ENCODE results near the gene IFIH1.

Gene IFIH1

DNA sequence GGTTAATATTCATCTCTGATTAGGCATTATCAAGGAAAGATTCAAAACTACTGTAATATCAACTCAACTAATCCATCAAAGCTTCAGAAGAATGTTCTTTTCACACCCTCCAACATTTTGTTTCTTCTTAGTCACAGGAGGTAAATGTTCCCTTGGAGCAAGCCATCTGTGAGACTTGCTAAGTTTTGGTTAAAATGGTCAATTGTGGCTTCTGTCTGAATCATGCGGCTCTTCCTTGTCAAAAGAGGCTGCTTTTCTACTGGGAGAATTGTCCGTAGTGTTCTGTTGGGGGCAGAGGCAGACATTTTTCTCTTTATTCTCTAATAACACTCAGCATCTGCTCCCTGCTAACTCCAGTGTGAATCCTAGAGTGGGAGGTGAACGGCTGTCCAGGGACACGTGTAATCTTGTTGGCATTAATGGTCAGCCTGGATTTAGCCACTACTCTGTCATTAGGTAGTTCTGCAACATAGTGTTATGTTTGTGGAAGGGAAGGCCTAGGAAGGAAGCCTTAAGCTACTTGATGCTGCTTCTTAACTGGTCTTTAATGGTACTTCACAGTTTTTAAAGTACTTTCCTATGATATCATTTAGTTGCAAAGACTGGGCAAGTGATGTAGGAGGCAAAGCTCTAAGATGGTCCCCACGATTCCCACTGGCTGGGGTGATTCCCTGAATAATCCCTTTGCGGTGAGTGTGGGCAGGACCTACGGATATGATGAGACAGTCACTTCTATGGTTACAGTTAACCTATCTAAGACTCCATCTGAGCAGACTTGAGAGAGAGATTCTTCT, 52.6 kb downstream of the IFIH1 start:
- no peak for DNase-seq
- in situ Hi-C loops (cut with MboI; ENCODE audit: low pct_unique_long_range_greater_than_20kb, low sequenced_read_pairs): no loop called here

DNA sequence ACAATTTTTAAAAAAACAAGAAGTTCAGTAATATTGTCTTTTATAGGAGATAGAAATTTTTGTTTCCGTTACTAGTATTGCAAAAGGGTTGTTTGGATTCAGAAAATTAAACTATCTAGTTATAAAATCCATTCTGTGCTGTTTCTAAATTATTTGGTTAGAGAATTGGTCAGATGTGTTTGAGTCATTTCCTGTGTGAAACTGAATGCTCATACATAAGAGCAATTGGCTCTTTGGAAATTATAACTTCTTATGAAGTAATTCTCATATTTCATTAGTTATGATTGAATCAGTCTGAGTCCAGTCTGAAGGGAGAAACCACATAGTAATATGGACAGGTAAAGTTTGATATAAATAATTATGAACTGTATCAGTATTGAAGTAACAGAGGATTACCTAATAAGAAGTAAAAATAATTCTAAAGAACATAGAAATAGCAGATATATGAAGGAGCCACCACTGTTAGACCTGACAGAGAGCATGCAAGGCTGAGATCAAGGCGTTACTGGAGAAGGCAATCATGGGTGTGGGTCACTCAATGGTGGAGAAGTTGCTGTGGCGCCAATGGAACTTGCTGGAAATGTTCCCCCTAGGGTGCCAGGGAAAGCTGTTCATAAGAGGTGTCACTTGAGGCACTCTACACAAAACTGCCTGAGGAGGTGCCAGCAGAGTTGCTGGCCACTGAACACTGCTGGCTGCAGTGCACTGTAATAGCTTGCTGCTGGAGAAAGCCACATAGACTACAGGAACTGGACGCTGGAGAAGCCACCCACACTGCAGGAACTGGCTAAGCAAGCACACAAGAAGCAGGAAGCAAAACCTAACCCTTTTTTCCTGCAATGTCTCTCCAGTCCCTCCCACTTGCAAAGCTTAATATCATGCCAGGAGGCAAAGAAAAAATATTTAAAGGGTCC, 57.2 kb downstream of the IFIH1 start:
- DNase-seq: peak; percentile 23
- in situ Hi-C loops (cut with MboI; ENCODE audit: low pct_unique_long_range_greater_than_20kb, low sequenced_read_pairs): no loop called here

DNA sequence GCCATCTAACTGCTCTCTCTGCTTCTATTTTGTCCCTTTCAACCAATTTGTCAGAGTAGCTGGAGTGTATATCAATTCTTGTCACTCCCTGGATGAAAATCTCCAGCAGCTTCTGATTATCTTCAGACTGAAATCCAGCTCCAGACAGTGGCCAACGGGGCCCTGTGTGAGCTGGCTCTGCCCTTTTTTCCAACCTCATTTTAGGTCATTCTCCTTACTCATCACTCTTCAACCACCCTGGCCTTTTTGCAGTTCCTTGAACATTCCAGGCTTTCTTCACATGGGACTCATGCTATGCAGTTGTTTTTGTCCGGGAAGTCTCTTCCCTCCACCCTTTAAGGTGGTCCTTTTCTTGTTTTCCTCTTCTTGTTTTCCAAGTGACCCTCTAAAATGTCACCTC, 59.8 kb downstream of the IFIH1 start:
- DNase-seq: no peak
- in situ Hi-C loops (cut with MboI; ENCODE audit: low pct_unique_long_range_greater_than_20kb, low sequenced_read_pairs): no loop called here

DNA sequence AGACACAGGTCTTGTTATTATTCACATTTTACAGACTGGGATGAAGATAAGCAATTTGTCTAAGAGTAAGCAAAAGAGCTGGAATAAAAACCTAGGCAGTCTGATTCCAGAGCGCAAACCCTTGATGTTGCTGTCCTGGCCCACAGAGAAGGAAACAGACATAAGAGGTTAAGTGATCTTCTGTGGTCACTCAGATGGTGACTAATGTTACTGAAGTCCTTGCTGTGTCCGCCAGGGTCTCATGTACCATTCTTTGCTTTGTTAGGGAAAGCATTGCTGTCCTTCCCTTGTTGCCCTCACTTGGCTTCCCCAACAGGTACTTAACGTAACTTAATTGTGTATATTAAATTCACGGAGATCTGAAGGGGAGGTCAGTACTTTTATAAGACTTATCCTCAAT, 60.3 kb downstream of the IFIH1 start:
- in situ Hi-C loops (cut with MboI; ENCODE audit: low pct_unique_long_range_greater_than_20kb, low sequenced_read_pairs): no loop called here
- no peak for DNase-seq

DNA sequence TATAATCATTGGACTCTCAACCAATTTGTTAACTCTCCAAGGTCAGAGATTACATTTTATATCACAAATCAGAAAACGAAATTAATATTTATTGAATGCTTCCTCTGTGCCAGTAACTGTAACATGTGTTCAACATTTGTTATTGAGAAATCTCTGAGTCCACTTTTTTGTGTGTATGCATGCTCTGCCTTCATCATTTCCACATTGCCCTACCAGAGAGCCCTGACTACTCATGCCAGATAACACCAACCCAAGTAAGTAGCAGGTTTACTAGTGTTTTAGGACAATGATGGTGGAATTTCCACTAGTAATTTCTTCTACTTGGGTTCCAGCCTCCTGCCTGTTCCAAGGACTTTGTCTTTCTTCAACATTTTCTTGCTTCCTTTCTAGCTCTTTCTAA, 61.1 kb downstream of the IFIH1 start:
- in situ Hi-C loops (cut with MboI; ENCODE audit: low pct_unique_long_range_greater_than_20kb, low sequenced_read_pairs): no loop called here
- DNase-seq: no peak

DNA sequence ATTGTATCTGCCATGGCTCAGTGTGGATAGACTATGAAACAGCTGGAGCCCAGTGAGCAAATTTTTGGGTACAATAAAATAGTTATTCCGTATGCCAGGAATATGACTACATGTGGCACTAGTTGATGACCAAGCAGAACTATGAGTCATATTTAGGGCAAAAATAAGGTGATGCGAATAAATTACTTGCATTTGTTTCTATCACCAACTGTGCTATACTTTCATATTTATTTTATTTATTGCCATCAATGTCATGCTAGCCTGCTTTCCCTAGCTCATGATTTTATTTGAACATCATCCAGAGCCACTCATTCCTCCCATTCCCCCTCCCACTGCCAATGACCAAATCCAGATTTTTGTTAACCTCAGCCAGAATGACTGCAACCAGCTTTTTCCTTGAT, 61.9 kb downstream of the IFIH1 start:
- in situ Hi-C loops (cut with MboI; ENCODE audit: low pct_unique_long_range_greater_than_20kb, low sequenced_read_pairs): no loop called here

DNA sequence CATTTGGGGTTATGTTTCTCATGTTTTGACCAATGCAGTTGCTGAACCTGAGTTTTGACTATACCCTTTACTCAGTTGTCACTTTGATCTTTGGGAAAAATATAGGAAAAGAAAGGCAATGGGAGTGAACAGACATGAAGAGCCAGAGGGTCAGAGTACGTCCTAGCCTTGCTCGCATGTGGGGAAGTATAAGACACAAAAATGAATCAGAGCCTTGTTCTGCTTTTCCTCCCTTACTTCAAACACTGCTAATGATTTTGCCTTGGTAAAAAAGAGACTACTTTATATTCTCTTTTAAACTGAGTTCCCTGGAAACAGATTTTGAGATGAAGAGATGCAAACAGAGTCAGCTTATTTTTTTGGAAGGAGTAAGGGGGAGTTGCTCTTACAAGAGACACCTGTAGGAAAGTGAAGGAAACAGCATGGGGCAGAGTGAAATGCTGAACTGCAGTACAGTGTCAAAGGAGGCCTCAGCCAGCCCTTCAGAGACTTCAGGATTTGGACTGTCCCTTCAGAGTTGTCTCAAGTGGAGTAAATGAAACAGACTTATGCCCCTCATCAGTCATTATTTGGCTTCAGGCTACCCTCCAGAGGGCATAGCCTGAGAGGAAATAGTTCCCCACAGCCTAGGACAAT, 64.1 kb downstream of the IFIH1 start:
- in situ Hi-C loops (cut with MboI; ENCODE audit: low pct_unique_long_range_greater_than_20kb, low sequenced_read_pairs): no loop called here
- no peak for DNase-seq

More for the DNA sequence above, 61.9 kb downstream of the IFIH1 start:
- DNase-seq: no peak

DNA sequence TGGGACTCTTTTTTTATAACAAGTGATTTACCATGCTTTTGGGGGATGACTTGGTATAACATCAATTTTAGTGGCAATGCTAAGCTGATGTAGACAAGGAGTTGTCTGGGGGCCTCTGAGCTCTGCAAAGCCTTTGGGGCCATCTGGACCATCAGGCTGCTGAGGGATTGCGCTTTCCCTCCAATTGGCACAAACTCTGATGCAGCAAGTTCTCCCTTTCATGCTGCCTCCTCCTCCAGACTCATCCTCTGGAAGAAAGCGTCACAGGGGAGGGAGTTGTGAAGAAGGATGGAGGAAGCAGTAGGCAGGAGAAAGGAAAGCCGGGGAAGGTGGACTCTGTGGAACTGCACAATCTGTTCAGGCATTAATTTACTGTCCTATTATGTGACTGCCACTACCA, 65.0 kb downstream of the IFIH1 start:
- DNase-seq: no peak
- in situ Hi-C loops (cut with MboI; ENCODE audit: low pct_unique_long_range_greater_than_20kb, low sequenced_read_pairs): no loop called here

DNA sequence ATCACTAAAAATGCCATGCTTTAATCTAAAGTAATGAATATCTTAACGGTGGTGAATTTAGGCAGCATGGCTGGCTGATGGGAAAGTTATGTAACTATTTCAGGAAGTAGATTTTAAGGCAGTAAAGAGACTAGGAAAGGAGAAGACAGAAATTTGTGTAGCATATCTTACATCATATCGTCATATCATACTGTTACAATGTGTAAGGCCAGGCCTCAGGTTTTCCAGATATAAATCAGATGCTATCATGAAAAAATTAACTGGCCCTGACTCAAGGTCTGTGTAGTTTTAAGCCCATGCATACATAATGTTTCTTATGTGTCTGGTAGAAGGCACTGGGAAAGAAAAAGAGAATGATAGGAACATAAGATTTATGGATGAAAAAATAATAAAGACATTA, 66.3 kb downstream of the IFIH1 start:
- in situ Hi-C loops (cut with MboI; ENCODE audit: low pct_unique_long_range_greater_than_20kb, low sequenced_read_pairs): no loop called here
- DNase-seq: no peak

DNA sequence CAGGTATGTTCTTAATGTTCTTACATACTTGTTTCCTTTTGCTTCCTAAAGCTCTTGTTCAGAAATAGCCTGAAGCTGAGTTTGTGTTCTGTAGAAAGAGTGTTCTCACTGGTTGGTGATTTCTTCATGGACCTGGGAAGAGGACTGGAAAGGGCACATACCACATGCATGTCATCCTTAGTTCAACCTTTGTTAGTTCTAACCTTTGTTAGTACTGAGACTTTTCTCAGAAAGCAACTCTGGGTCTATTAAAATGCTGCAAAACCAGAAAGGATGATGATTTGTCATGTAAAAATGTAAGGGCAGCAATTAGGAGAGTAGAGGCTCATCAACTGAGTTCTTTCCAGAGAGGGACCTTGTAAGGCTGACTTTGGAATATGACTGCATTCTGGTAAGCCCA, 72.7 kb downstream of the IFIH1 start:
- DNase-seq: no peak
- in situ Hi-C loops (cut with MboI; ENCODE audit: low pct_unique_long_range_greater_than_20kb, low sequenced_read_pairs): no loop called here

DNA sequence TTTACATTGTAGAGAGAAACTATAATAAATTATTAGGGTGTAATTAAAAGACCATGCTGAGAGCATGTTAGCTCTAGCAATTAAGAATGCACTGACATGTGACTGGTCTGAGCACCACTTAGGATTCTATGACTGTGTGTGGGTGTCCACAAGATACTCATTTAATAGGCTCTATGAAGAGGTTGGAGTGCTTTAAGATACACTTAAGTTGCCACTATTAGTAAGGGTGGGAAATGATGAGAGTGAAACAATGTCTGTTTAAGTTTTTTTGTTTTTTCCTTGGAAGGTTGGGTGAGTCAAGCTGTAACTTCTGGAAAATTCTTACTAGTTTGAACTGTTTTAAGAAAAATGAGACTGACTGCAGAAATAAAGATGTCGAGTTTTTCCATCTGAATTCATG, 73.4 kb downstream of the IFIH1 start:
- in situ Hi-C loops (cut with MboI; ENCODE audit: low pct_unique_long_range_greater_than_20kb, low sequenced_read_pairs): no loop called here
- no peak for DNase-seq

DNA sequence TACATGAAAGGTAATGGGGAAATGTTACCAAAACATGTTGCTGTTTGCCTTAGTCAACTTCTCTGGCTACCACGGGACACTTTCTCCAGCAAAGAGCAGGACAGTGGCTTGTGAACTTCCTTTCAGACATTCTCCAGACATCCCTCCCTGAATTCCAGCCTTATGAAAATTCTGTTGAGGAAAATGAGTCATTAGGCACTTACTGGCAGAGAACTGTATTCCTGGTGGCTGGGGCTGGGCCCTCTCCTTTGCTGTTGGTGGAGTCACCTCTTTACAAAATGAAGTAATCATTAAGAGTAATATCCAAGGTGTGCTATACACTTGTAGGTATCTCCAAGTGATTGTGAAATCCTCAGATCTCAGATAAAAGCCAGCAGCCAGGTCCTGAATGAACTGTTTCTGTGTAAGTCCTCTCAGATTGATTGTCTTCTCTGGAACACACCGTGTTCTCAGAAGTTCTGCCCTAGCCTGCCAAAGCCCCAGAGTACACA, 73.9 kb downstream of the IFIH1 start:
- DNase-seq: no peak
- in situ Hi-C loops (cut with MboI; ENCODE audit: low pct_unique_long_range_greater_than_20kb, low sequenced_read_pairs): no loop called here

DNA sequence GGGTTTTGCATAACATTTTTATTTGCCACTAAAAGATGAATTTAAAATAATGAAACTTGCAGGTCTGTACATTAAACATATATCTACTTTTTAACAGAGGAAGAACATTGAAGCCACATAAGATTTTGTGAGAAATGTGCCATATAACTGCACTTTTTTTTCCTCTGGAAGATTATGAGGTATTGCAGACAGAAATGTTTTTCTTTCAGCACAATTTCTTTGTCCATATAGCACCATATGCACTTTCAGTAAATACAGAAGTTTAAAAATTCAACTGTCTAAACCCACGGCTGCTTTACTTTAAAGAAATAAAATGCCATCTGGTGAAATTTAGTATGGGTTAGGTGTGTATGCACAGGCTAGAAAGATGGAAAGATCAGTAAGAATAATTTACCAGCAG, 74.8 kb downstream of the IFIH1 start:
- in situ Hi-C loops (cut with MboI; ENCODE audit: low pct_unique_long_range_greater_than_20kb, low sequenced_read_pairs): no loop called here
- no peak for DNase-seq

DNA sequence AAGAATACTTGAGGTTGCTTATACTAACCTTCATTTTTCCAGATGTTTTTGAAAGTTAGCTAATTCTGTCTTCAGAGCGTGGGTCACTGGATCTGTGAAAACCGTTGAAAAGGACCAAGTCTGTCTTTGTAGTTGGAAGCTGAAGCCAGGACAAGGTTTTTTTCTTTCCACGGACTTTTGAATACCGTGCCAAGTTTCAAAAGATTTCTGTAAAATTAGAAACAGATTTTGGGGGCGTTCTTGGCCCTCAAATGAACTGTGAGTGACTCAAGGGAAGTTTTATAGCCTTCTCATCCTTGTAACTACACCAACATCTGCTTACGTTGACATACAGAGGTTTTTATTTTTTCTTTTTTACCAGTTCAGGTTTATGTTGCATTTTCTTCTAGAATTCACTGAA, 75.2 kb downstream of the IFIH1 start, which contains the start of gene FAP:
Gene FAP, minus strand, starts transcription at position 152 of the 400 bp plus-strand sequence. Its CDS starts 118 bp downstream, at position 34.
- in situ Hi-C loops (cut with MboI; ENCODE audit: low pct_unique_long_range_greater_than_20kb, low sequenced_read_pairs): no loop called here
- DNase-seq: no peak

DNA sequence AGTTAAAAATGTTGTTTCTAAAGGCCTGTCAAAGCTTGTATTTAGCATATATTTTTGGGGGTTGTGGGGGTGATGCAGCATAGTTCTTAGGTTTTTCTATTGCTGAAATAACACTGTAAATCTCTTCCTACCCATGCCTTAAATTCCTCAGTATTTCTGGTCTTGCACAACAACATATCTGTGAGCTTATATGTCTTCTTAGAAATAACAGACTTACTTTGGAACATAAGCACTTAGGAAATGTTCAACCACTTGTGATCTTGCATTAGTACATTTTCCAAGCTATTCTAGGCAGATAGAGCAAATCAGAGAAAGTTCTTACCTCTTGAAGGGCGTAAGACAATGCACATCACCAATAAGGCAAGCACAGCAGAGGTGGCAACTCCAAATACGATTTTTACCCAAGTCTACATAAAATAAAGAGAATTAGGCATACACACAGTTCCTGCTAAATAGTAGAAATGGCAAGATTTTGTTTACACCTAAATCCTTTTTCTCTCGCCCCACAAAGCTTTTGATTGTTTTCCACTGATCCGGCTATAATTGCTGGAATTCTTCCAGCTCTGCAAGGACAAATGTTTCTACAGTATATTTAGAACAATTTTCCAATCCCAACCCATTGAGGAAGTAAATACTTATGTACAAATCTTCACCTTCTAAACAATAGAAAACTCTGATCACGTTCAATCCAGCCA, 75.8 kb downstream of the IFIH1 start:
- no peak for DNase-seq
- in situ Hi-C loops (cut with MboI; ENCODE audit: low pct_unique_long_range_greater_than_20kb, low sequenced_read_pairs): no loop called here

DNA sequence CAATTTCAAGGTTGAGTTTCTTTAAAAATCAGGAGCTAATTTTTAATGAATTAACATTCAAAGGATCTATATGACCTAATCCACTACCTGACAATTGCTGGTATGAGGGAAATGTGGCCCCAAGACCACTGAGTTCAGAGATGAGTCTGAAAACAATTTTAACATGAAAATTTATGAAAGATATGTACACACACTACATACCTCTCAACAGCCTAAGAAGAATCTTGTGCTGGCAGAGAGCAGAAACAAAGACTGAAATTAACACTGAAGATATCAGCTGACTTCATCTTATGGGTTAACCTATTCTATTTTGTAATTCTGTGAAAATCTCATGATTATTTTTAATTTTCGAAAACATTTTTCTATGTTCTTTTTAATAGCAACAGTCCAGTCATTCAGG, 76.9 kb downstream of the IFIH1 start:
- DNase-seq: no peak
- in situ Hi-C loops (cut with MboI; ENCODE audit: low pct_unique_long_range_greater_than_20kb, low sequenced_read_pairs): no loop called here

DNA sequence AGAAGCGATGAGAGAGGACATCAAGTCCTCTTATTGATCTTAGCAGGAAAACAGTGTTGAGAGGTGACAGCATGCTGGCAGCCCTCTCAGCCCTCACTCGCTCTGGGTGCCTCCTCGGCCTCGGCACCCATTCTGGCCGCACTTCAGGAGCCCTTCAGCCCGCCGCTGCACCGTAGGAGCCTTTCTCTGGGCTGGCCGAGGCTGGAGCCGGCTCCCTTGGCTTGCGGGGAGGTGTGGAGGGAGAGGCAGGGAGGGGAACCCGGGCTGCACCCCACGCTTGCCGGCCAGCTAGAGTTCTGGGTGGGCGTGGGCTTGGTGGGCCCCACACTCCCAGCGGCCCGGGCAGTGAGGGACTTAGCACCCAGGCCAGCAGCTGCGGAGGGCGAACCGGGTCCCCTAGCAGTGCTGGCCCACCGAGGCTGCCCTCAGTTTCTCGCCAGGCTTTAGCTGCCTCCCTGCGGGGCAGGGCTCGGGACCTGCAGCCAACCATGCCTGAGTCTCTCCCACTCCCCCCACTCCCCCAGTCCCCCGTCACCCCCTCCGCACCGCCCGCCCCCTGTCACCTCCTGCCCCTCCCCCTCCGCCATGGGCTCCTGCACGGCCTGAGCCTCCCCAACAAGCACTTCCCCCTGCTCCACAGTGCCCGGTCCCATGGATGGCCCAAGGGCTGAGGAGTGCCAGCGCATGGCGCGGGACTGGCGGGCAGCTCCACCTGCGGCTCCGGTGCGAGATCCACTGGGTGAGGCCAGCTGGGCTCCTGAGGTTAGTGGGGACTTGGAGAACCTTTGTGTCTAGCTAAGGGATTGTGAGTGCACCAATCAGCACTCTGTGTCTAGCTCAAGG, 83.6 kb downstream of the IFIH1 start:
- no peak for DNase-seq
- in situ Hi-C loops (cut with MboI; ENCODE audit: low pct_unique_long_range_greater_than_20kb, low sequenced_read_pairs): no loop called here

DNA sequence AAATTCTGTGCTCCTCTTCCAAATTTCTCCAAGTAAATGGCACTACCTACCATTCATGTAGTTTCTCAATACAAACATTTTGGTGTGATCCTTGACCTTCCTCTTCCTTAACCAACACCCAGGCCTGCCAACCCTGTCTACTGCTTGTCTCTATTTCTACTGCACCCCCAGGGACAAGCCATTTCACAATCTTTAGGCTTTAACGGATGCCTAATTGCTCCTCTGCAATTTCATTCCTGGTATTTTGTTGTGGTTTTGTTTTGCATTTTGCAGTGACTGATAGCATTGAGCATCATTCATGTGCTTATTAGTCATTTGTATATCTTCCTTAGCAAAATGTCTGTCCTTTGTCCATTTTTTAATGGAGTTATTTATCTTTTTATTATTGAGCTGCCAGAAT, 85.3 kb downstream of the IFIH1 start:
- DNase-seq: peak; percentile 26

More for the DNA sequence above, 85.3 kb downstream of the IFIH1 start:
- in situ Hi-C loops (cut with MboI; ENCODE audit: low pct_unique_long_range_greater_than_20kb, low sequenced_read_pairs): no loop called here
